GM19372 (cell line): ENCODE measurements around the gene WTAP.
"Not testable (repeated sequence)": the region's sequence is repeated elsewhere in the genome, so short reads cannot be mapped to it uniquely, and the experiment has no call there.

Experiments used
- ATAC-seq: cut with Tn5 transposase; IDR thresholded peaks from one replicate; pipeline ENCODE4 v1.9.1; 2021; ENCODE audit warnings: mild to moderate bottlenecking, low read depth, moderate library complexity; ENCODE audit not compliant: unreplicated experiment

Gene WTAP

DNA sequence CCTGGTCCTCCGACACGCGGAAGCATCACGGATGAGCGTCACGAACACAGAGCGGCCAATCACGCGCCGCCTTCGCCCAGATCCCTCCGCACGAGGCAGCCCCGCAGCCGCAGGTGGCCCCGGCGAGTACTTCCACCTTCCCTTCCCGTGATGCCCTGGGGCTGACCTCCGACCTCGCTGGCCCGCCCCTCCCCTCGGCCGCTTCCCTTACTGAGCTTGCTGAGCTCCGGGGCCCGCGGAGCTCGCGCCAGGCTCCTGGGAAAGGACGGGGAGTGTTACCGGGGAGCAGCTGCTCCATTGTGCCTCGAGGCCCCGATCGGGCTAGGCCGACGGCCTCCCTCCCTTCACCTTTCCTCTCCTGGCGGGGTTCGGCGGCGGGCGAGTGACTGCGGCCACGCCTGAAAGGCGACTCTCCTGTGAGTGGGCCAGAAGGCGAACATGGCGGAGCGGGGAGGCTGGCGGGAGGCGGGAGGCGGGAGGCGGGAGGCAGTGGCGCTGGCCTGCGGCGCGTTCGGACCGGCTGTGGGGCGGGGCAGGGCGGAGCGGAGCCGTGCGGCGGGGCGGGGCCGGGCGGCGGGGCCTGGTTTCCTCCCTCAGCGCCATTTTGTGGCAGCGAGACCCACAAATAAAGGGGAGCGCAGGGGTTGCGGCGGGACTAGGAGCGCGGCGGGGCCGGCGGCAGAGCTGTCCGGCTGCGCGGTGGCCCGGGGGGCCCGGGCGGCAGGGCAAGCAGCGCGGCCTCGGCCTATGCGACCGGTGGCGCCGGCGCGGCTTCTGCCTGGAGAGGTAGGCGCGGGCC lies at the start of gene WTAP:
Gene WTAP (plus strand): TSS at position 589 of the 799 bp plus-strand sequence. CDS start 8,760 bp downstream, outside the sequence.
- ATAC-seq: peak; percentile 63

DNA sequence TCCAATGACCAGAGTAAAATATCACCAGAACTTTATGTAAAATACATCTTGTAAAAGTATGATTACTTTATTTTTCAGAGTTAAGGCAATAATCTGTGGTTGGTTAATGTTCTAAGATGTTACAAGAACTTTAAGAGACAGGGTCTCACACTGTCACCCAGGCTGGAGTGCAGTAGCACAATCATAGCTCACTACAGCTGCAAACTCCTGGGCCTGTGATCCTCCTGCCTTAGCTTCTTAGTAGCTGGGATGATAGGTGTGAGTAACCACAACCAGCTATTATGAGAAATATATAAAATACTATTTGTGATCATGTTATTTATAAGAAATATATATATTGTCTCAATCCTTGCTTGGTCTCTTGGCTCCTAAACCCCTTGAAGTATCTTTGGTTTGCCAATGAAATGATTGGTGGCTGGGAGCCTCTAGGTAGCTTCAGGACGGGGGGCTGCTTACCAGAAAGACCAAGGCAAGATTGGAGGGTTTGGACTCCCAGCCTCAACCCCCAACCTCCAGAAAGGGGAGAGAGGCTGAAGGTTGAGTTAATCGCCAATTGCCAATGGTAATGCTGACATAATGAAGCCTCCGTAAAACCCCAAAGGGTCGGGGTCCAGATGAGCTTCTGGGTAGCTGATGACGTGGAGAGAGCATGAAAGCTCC lies 49.7 kb upstream of the WTAP start:
- no peak for ATAC-seq

DNA sequence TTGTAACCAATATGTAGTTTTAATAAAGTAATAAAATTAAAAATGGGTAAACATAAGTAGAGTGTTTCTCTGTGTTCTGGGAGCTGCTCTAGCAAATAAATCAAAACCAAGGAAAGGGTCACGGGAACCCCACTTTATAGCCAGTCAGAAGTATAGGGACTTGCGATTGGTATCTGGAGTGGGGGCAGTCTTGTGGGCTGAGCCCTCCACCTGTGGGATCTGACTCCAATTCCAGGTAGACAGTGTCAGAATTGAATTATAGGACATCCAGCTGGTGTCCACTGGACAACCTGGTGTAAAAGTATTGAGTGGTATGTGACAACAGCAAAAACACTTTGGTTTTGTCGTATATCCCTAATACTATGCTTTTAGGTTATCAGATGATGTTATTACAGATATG lies 48.7 kb upstream of the WTAP start:
- no peak for ATAC-seq

DNA sequence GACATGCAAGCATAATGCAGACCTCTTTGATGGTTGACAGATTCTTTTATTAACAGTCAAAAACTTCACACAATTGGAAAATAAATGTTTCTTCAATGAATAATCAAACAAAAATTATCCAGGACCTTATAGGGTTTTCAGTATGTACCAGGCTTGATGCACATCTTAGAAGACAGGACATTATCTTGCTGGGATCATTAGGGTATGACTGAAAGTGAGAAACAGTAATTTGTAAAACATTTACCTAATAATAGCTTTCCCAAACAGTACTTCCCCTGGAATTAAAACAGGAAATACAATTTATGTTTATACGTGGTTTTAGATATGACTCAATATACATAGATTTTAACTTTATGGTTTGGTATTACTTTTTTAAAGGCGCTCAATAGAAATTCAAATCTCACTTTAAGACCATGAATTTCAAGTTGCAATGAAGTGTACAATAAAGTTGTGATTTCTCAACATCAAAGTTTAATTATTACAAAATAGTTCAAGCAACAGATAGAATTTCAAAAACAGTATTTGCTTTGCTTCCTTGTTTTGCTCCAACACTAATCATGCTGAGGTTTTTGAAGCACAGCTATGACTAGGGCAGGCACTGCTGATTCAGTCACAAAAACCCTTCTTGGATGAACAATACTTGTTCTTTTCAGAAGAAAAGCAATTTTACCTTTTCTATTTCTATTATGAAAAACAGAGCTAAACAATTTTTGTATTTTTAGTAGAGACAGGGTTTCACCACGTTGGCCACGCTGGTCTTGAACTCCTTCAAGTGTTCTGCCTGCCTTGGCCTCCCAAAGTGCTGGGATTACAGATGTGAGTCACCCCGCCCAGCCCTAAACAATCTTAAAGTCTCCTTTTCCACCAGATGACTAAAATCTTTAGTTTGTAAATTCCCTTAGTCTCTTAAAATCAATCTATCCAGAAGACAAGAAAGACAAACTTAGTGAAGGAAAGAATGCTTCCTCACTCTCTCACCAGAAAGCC lies 47.9 kb upstream of the WTAP start:
- no peak for ATAC-seq

DNA sequence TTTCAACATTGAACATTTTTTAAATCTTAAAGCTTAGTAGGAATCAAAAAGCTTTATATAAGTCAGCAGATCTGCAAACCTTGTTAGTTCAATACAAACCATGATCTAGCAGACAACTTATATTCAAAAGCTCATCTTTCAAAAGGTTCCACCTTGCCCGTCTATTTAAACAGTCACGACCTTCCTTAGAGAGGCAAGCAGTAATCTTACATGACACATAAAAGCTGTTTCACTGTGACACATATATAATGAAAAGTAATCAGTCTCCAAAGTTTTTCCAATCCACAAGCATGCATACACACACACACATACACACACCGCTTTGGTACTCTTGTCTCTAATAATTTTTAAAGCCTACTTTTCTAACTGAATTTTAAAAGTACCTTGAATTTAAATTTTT lies 47.2 kb upstream of the WTAP start:
- ATAC-seq: no peak

DNA sequence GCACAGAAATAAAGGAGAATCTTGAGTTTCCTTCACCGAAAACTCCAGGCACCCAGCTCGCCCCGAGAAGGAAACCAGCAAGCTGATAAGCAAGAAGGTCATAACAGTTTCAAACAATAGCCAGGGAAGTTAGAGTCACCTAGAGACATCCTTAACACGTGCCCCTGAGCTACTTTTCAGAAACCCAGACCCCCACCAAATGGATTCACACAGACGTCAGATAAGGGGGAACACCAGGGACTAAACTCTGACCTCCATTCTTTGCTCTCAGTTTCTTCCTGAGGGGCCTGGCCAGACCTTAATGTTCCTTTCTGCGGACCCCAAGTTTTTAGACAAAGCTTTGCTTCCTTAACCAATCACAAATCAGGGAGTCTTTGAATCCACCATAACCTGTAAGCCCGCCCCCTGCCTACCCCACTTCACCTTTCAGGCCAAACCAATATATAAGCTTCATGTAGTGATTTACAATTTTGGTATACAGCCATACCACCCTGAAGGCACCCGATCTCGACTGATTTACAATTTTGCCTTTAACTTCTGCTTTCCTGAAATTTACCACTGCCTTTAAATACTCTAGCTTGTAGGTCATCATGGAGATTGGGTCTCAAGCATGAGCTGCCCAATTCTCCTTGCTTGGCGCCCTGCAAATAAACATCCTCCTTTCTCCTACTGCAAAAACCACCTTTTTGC lies 46.0 kb upstream of the WTAP start:
- no peak for ATAC-seq

DNA sequence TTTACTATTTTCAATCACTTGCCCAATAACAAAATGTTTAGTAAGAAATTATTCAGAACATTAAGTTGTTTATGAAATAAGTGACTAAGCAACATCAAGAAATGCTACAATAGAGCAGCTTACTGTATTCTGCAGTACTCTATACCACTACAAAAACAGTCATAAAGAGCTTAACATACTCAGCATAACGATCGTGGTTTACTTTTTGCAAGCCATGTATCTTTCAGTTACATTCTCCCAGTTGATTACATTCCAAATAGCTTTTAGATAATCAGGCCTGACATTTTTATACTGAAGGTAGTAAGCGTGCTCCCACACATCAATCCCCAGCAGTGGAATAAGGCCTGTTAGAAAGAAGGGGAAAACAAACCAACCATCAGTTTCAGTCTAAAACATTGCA lies 45.0 kb upstream of the WTAP start:
- ATAC-seq: no peak

DNA sequence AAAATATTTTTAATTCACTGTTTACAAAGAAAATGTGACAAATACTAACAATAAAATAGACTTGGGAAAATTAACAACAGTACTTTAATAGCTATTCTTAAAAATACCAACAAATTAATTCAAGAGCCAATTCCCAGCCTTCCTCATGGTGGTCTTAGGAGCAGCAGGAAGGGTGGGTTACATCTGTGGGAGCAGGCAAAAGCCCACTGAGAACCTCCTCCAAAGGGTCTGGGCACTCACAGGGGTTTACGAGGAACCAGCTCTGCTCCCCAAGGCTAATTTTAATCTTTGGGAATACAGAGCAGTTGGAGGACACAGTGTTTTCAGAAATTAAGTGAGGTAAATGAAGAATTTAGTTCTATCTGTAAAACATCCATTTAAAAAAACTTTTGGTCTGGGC lies 44.5 kb upstream of the WTAP start:
- no peak for ATAC-seq

DNA sequence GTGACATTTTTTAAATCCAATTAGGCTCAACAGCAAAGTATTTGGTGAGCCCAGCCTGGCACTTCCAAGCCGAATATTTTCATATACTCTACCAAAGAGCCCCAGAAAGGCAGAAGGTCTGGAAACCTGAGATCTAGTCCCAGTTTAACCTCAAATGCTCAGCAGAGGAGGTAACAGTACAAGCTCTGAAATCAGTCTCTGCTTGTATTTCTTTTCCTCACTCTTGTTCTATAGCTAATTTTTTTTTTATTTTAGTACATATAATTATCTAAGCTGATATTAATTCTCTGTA lies 43.3 kb upstream of the WTAP start:
- ATAC-seq: no peak

DNA sequence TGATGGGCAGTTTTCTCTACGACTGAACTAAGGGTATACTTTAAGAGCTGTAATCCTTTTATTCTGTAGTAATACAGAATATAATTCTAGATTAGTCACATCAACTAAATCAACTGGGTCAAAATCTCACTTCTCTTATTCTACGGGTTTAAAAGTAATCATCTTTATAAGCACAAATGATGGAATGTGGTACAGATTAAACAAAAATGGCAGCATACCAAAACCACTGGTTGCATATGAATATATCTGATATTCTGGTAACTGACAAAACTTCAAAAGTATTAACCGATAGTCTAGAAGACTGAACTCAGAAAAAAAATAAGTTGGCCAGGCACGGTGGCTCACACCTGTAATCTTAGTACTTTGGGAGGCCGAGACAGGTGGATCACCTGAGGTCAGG lies 41.3 kb upstream of the WTAP start:
- no peak for ATAC-seq

DNA sequence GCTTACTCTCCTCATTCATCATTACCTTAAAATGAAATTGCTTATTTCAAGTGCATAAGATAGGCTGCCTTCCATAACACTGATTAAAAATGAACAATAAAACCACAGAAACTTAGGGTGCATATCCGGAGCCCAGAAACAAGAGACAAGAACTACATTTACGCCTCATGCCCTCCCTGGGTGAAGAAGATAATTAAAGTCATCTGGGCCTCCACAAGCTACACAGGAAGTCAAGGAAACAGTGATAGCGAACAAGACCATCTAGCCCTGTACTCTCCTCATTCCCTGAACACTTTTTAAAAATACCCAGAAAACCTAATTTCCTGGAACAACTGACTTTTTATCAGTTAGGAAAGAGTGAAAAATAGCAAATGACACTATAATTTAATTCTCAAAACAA lies 40.6 kb upstream of the WTAP start:
- ATAC-seq: no peak

DNA sequence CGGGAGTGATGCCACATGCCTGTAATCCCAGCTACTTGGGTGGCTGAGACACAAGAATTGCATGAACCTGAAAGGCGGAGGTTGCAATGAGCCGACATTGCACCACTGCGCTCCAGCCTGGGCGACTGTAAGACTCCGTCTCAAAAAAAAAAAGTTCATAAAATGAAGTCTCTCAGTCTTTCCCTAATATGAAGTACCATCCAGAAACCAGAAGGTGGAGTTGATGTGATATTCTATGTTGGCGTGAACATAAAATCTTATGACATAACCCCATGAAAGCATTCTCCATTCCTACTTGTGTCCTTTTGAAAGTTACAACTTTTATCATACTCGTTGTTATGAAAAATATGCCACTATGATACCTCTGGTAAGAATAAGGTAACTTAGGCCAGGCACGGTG lies 40.0 kb upstream of the WTAP start:
- no peak for ATAC-seq

DNA sequence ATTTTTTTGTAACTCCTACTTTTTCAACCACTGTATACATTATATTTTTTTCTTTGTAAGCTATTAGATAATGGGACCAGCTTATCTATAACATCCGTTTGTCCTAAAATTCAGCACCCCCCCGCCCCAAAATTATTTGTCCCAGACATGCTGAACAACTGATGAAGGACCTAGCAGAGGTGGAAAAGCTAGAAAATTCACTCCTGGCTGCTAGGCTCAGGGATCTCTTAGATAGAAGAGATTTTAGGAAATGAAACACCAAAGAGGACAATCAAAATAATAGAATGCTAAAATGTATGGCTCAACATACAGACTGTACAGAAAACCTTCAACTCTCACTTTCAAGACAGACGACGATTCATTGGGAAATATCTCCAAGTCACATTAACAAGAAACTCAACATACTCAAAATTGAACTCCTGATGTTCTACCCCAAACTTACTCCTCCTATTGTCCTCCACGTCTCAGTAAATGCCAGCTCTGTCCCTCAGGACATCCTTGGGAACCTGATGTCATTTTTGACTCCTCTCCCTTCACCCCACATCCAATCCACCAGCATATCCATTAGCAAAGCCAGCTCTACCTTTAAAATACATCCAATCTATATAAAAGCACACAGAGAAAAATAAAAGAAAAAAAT lies 38.9 kb upstream of the WTAP start:
- ATAC-seq: no peak

DNA sequence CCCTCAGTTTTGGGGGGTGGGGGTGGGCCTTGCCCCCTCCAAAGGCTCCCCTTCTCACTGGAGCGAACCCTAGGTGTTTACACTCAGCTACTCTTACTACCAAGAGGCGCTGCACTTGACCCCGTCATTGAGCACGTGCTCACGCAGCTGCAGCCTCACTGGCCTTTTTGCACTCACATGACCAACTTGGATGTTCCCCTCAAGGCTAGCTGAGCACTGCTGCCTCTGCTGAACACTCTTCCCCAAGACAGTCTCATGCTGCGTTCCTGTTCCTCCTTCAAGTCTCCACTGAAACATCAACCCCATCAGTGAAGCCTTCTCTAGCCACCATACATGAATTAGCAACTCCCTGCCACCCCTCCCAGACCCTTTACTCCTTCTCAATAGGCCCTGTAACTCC lies 38.3 kb upstream of the WTAP start:
- ATAC-seq: no peak

DNA sequence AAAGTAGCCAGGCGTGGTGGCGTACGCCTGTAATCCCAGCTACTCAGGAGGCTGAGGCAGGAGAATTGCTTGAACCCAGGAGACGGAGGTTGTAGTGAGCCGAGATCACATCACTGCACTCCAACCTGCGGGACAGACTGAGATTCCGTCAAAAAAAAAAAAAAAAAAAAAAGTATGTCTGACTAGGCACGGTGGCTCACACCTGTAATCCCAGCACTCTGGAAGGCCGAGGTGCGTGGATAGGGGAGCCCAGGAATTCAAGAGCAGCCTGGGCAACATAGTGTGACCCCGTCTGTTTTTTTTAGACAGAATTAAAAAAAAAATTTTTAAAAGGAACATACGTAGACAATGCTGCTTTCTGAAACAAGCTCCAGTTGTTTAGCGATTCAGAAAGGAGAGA lies 37.2 kb upstream of the WTAP start:
- ATAC-seq: not testable (repeated sequence)

DNA sequence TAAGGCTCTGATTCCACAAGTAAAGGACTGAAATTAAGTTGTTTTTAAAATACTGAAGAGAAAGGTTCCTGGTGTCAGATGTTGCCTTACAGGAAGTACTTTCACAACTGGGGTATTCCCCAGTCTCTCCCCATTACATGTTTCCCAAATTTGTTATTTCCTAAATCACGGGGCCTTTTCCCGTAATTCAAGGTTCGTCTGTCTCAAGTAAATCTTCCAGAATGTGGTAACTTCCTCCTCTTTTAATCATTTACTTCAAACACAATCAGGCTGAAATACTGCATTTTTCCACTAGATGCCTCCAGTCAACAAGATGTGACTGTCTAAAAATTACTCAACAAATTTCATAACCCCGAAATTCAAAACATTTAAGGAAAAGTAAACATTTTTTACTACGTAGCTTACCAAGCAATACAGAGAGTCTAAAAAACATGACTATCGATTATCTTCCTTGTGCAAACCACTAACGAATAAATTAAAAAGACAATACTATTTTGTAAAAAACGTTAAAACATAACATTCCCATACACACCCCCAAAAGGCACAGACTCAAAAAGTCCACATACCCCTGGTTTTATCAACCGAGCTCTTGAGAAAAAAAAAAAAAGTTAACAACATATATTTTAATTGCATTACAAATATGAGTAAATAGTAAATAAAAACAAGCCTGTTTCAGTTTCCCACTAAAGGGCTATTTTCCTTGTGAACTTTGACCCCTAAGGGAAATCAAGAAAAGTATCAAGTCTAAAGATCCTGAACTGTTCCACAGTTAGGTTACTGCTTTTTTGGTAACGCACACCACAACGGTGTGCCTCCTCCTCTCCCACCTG lies 36.0 kb upstream of the WTAP start:
- no peak for ATAC-seq

DNA sequence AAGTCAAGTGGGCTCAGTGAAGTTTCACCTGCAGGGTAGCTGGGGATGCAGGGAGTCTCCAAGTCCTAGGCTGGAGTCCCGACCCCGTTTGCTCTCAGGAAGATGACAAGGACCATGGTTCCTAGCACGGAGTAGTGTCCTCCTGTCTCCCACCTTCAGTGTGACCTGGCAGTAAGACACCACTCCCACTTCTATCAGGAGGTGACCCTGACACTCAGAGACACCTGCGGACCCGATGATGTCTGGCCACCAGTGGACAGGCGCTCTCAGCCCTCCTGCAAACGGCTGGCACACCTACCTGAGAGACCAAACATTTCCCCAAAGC lies 35.4 kb upstream of the WTAP start:
- ATAC-seq: no peak

DNA sequence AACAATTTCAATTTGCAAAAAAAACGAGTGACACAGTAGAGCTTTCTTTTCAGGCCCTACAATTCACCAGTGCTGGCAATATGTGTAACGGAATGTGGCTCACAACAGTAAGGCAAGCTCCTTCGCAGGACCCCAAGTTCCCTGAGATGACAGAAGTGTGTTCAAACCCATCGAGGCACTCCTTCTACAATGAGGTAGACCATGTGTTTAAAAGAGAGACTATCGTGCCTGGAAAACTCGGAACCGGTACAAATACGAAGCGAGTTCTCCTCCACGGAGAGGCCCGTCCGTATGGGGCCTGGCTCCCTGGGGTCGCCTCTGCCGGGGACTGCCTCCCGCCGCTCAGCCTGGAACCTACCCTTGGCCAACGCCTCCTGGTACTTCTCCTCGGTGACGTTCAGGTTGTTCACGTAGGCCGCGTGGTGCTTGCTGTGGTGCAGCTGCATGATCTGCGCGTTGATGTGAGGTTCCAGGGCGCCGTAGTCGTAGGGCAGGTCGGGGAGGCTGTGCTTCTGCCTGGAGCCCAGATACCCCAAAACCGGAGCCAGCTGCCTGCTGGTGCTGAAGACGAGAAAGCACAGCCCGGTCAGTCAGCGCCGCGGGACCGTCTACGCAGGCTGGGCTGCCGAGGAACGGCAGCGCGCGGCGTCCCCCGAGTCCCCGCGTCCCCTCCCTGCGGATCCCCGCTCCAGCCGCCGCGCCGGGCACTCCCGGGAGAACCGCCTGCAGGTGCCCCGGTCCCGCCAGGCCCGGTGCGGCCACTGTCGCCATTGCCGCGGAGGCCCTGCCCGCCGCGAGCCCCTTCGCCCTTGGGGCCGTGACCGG lies 34.8 kb upstream of the WTAP start:
- ATAC-seq: peak; percentile 36
